OCI-LY7 (cell line): ENCODE data around the gene CA10. TPM values are rescaled to one million over a fixed set of nuclear protein-coding genes. Genes with fewer than 3 reads are reported as not detected.

Experiments
- BruUV-seq: library from RNA; stranded (reverse); fragments of 400-500 nt; replicated peaks from 2 replicates; lab custom pipeline; 2021; lab: Mats Ljungman, UMichigan
- CTCF ChIA-PET: fragments of 300-600 bp; sonication (Branson Sonifier 250); formaldehyde crosslinking; loops from one replicate; lab custom pipeline; 2022; ENCODE audit warnings: antibody characterized with exemption; ENCODE audit not compliant: unreplicated experiment; lab: Charles Lee
- POLR2A ChIA-PET: fragments of 300-600 bp; sonication (Branson Sonifier 250); formaldehyde crosslinking; loops from one replicate; lab custom pipeline; 2022; ENCODE audit warnings: antibody characterized with exemption; lab: Charles Lee
- DNase-seq: peaks from one replicate; pipeline ENCODE4 v3.0.0-alpha.2; 2015; ENCODE audit warnings: low spot score
- H2AFZ ChIP-seq: fragments of 200-600 bp; sonication (generic), shearing (Covaris generic); 2 replicates; pipeline ENCODE4 v1.6.1; 2014; ENCODE audit warnings: mild to moderate bottlenecking, antibody characterized with exemption, low read length, moderate library complexity
- H3K27ac ChIP-seq: fragments of 200-600 bp; sonication (generic); 2 replicates; pipeline ENCODE4 v1.5.1; 2014; ENCODE audit warnings: mixed run types, low read depth, mild to moderate bottlenecking, moderate library complexity, low read length, inconsistent platforms; ENCODE audit not compliant: poor library complexity, severe bottlenecking
- H3K36me3 ChIP-seq: fragments of 200-600 bp; sonication (generic); 2 replicates; pipeline ENCODE4 v1.6.1; 2014; ENCODE audit warnings: mild to moderate bottlenecking, antibody characterized with exemption, low read length, moderate library complexity, mixed read lengths; ENCODE audit not compliant: insufficient read depth
- H3K4me1 ChIP-seq: fragments of 200-600 bp; sonication (generic); 2 replicates; pipeline ENCODE4 v1.5.1; 2014; ENCODE audit warnings: mild to moderate bottlenecking, low read length; ENCODE audit not compliant: insufficient read depth, poor library complexity, severe bottlenecking
- H3K4me2 ChIP-seq: fragments of 200-600 bp; sonication (generic); 2 replicates; pipeline ENCODE4 v1.6.1; 2014; ENCODE audit warnings: mild to moderate bottlenecking, low read length
- H3K4me3 ChIP-seq: fragments of 200-600 bp; sonication (generic); 2 replicates; pipeline ENCODE4 v1.5.1; 2014; ENCODE audit warnings: mild to moderate bottlenecking, low read depth, low read length; ENCODE audit not compliant: poor library complexity, severe bottlenecking
- H3K79me2 ChIP-seq: fragments of 200-600 bp; sonication (generic); 2 replicates; pipeline ENCODE4 v1.6.1; 2016; ENCODE audit warnings: low read depth, mild to moderate bottlenecking, low read length, moderate library complexity, mixed read lengths; ENCODE audit not compliant: insufficient read depth
- H3K9me2 ChIP-seq: fragments of 200-600 bp; sonication (generic); 2 replicates; pipeline ENCODE4 v1.6.1; 2016; ENCODE audit warnings: mild to moderate bottlenecking, low read length, mixed read lengths; ENCODE audit not compliant: insufficient read depth
- H3K9me3 ChIP-seq: fragments of 200-600 bp; sonication (generic); 2 replicates; pipeline ENCODE4 v1.6.1; 2014; ENCODE audit warnings: mild to moderate bottlenecking, mixed run types, low read length, mixed read lengths
- H4K20me1 ChIP-seq: fragments of 200-600 bp; sonication (generic); 2 replicates; pipeline ENCODE4 v1.6.1; 2014; ENCODE audit warnings: mild to moderate bottlenecking, antibody characterized with exemption, low read length, moderate library complexity, mixed read lengths; ENCODE audit not compliant: insufficient read depth
- EZH2phosphoT487 ChIP-seq: fragments of 200-600 bp; sonication (generic); IDR thresholded peaks from 2 replicates; pipeline ENCODE4 v1.6.1; 2018; ENCODE audit warnings: low read depth, borderline replicate concordance, mild to moderate bottlenecking, mixed run types, antibody characterized with exemption, low read length, moderate library complexity, mixed read lengths
- intact Hi-C: fragments of 100-400 bp; cut with micrococcal nuclease; formaldehyde crosslinking; loops from one replicate; pipeline ENCODE4 v1.10.0; 2022; ENCODE audit not compliant: unreplicated experiment
- total RNA-seq, 2 experiments: library from RNA; depleted of rRNA in 1 of 2; stranded (reverse); fragments of >200 nt in 1 of 2; shearing (Covaris generic) in 1 of 2; gene quantifications; 2 replicates each; pipeline ENCODE4 v1.2.3, GENCODE V29; 2014 to 2022
- TF ChIP-seq, protein P1 (sequence below): fragments of 200-600 bp; sonication (generic); conservative IDR thresholded peaks from 2 replicates; pipeline ENCODE4 v1.5.1; 2014; ENCODE audit warnings: mild to moderate bottlenecking, antibody characterized with exemption, low read length, moderate library complexity, mixed read lengths

The CA10 gene
- total RNA-seq, 2 experiments from 2014 or later = not detected

DNA sequence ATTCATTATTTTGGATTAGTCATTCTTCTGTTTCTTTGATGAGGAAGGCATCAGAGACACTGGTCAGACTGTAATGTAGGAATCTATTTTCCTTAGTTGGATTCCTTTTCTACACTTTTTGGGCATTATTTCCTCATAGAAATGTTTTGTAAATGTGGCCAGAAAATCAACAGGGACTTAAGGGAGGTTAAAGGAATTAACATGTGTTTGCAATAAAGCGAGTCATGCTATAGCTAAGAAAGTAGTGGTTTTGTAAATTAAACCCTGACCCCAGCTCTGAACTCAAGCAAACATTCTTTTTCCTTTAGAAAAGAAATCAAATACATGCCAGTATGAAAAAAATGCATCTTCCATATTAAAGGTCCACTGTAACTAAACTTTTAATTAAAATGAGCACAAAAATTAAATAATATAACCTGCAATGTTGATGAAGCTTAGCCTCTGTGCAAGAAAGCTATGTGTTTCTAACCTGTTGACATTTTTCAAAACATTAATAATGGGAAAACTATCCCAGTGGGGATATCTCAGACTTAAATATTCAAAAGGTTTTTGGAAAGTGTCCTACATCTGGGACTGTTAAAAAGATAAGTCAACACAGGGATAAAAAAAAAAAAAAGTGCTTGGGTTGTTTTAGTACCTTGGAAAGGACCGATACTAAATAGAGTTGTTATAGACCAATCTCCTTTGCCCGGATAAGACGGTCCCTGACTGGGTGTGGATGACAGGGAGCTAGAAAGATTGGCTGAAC is 428.0 kb downstream of the CA10 start:
- Histone ChIP-seq H3K9me2 (no peaks in the 10 kb centered on the region), H3K4me3 (no peak overlapping the region), H3K4me1 (no peaks in the 10 kb centered on the region), H3K79me2 (no peaks in the 10 kb centered on the region), H3K36me3 (no peaks in the 10 kb centered on the region), H3K27ac (no peak overlapping the region), H3K4me2 (no peak overlapping the region), H3K9me3 (no peaks in the 10 kb centered on the region), H4K20me1 (no peaks in the 10 kb centered on the region), H2AFZ (no peak overlapping the region)
- CTCF ChIA-PET = no interaction called here
- BruUV-seq = no TSS peak
- no peak for DNase-seq
- intact Hi-C loops = no loop called here
- TF ChIP-seq EZH2phosphoT487 = no peak
- TF ChIP-seq, protein P1, sequence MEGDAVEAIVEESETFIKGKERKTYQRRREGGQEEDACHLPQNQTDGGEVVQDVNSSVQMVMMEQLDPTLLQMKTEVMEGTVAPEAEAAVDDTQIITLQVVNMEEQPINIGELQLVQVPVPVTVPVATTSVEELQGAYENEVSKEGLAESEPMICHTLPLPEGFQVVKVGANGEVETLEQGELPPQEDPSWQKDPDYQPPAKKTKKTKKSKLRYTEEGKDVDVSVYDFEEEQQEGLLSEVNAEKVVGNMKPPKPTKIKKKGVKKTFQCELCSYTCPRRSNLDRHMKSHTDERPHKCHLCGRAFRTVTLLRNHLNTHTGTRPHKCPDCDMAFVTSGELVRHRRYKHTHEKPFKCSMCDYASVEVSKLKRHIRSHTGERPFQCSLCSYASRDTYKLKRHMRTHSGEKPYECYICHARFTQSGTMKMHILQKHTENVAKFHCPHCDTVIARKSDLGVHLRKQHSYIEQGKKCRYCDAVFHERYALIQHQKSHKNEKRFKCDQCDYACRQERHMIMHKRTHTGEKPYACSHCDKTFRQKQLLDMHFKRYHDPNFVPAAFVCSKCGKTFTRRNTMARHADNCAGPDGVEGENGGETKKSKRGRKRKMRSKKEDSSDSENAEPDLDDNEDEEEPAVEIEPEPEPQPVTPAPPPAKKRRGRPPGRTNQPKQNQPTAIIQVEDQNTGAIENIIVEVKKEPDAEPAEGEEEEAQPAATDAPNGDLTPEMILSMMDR = no peak
- POLR2A ChIA-PET = no interaction called here

DNA sequence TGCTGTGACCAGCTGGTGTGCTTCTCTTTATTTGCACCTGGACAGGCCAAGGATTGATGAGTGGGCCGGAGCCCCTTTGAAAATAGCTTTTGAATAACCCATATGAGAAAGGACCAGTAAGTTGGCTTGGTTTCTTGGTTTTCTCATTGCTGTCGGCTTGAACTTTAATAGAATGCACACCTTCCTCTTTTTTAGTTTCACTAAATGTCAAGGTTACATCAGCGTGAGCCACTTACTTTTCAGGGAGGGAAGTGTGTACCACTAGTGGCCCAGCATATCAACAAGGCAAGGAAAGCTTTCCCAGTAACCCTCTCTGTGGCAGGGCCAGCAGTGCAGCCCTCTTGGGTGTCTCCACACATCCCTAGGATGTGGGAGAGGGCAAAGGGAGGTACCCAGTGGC is 433.3 kb downstream of the CA10 start:
- no peak for DNase-seq
- no TSS peak for BruUV-seq
- Histone ChIP-seq H3K4me1 (no peaks in the 10 kb centered on the region), H3K27ac (no peak overlapping the region), H4K20me1 (no peaks in the 10 kb centered on the region), H3K36me3 (no peaks in the 10 kb centered on the region), H3K79me2 (no peaks in the 10 kb centered on the region), H3K9me2 (no peaks in the 10 kb centered on the region), H3K9me3 (no peaks in the 10 kb centered on the region), H2AFZ (no peak overlapping the region), H3K4me3 (no peak overlapping the region), H3K4me2 (no peak overlapping the region)
- POLR2A ChIA-PET = interaction anchor here (0.5 kb wide), 1 partner anchor 198 kb away, joined by 4 read pairs; no protein-coding TSS in a partner anchor
- TF ChIP-seq, protein P1 = no peak
- TF ChIP-seq EZH2phosphoT487 = no peak
- CTCF ChIA-PET = no interaction called here
- intact Hi-C loops = no loop called here

DNA sequence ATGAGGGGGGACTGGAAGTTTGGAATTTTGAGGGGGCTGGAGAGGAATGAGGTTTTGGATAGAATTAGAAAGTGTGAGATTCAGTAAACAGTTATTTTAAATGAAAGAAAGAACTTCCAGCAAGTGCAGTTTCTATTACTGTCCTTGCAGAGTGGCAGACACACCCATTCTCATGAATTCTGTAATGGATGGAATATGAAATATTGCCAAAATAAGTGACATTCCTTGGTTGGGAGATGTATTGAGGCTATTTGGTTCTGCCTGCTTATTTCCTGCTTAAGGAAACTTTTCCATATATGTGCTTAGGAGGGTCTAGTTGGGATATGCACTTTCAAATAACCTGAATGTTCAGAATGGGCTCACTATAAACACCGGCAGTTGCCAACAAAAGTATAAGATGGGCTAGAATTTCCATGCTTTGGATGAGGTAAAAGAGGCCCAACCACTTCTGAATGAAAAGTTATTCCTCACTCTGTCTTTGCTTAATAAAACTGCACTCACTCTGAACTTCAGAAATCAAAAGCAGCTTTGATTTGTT is 434.4 kb downstream of the CA10 start:
- no peak overlapping the region for H3K27ac ChIP-seq
- BruUV-seq = no TSS peak
- no peak overlapping the region for H3K4me2 ChIP-seq
- intact Hi-C loops = no loop called here
- H2AFZ ChIP-seq = no peak overlapping the region
- no peaks in the 10 kb centered on the region for H3K4me1 ChIP-seq
- no peaks in the 10 kb centered on the region for H3K9me2 ChIP-seq
- no peaks in the 10 kb centered on the region for H3K9me3 ChIP-seq
- TF ChIP-seq EZH2phosphoT487 = no peak
- TF ChIP-seq, protein P1 = no peak
- H3K4me3 ChIP-seq = no peak overlapping the region
- H3K36me3 ChIP-seq = no peaks in the 10 kb centered on the region
- ChIA-PET CTCF (no interaction called here), POLR2A (interaction anchor here (0.7 kb wide), 1 partner anchor 25 kb away, joined by 4 read pairs; no protein-coding TSS in a partner anchor)
- no peaks in the 10 kb centered on the region for H4K20me1 ChIP-seq
- H3K79me2 ChIP-seq = no peaks in the 10 kb centered on the region
- no peak for DNase-seq
